Astrocyte (in vitro differentiated cells and primary cell): ENCODE data around the gene CDC20B. TPM values are rescaled to one million over a fixed set of nuclear protein-coding genes. Genes with fewer than 3 reads are reported as not detected.

Experiments used
- DNase-seq: peaks from one replicate; pipeline ENCODE4 v3.0.0-alpha.2; 2010; ENCODE audit warnings: low read depth
- FAIRE-seq: peaks from 2 replicates; lab custom pipeline; 2011; peaks lifted over from hg19 to GRCh38; lab: Jason Lieb, UNC
- H2AFZ ChIP-seq: 2 replicates; pipeline ENCODE4 v1.6.0; 2012; ENCODE audit warnings: low read depth, low read length, inconsistent platforms
- H3K27ac ChIP-seq: 2 replicates; pipeline ENCODE4 v1.5.1; 2011; ENCODE audit warnings: low read depth, low read length, inconsistent platforms
- H3K27me3 ChIP-seq: 2 replicates; pipeline ENCODE4 v1.6.0; 2011; ENCODE audit warnings: low read length, inconsistent platforms; ENCODE audit not compliant: insufficient read depth
- H3K36me3 ChIP-seq: 2 replicates; pipeline ENCODE4 v1.5.1; 2011; ENCODE audit warnings: low read length, inconsistent platforms; ENCODE audit not compliant: insufficient read depth
- H3K4me1 ChIP-seq: 2 replicates; pipeline ENCODE4 v1.5.1; 2011; ENCODE audit warnings: low read length, inconsistent platforms; ENCODE audit not compliant: insufficient read depth
- H3K4me2 ChIP-seq: 2 replicates; pipeline ENCODE4 v1.6.0; 2012; ENCODE audit warnings: low read length, inconsistent platforms
- H3K4me3 ChIP-seq: 2 replicates; pipeline ENCODE4 v1.5.1; 2011; ENCODE audit warnings: low read depth, mild to moderate bottlenecking, low read length, inconsistent platforms; ENCODE audit not compliant: insufficient read depth
- H3K79me2 ChIP-seq: 2 replicates; pipeline ENCODE4 v1.6.0; 2012; ENCODE audit warnings: mild to moderate bottlenecking, low read length, inconsistent platforms; ENCODE audit not compliant: insufficient read depth
- H3K9ac ChIP-seq: 2 replicates; pipeline ENCODE4 v1.6.0; 2012; ENCODE audit warnings: mild to moderate bottlenecking, low read length, inconsistent platforms
- H3K9me3 ChIP-seq: 2 replicates; pipeline ENCODE4 v1.5.1; 2012; ENCODE audit warnings: low read depth, mild to moderate bottlenecking, low read length, inconsistent platforms; ENCODE audit not compliant: insufficient read depth
- H4K20me1 ChIP-seq: 2 replicates; pipeline ENCODE4 v1.6.0; 2012; ENCODE audit warnings: low read length, inconsistent platforms; ENCODE audit not compliant: insufficient read depth
- H3K27ac Mint-ChIP-seq: one replicate; pipeline ENCODE4 v1.8.0; 2021; ENCODE audit warnings: mild to moderate bottlenecking, mixed read lengths; ENCODE audit not compliant: unreplicated experiment
- H3K27me3 Mint-ChIP-seq: one replicate; pipeline ENCODE4 v1.8.0; 2021; ENCODE audit warnings: low read depth, mixed read lengths; ENCODE audit not compliant: unreplicated experiment
- H3K36me3 Mint-ChIP-seq: one replicate; pipeline ENCODE4 v1.8.0; 2021; ENCODE audit warnings: low read depth, mixed read lengths; ENCODE audit not compliant: unreplicated experiment
- H3K4me1 Mint-ChIP-seq: one replicate; pipeline ENCODE4 v1.8.0; 2021; ENCODE audit warnings: low read depth, mixed read lengths; ENCODE audit not compliant: unreplicated experiment
- H3K4me3 Mint-ChIP-seq: one replicate; pipeline ENCODE4 v1.8.0; 2021; ENCODE audit warnings: mild to moderate bottlenecking, moderate library complexity, mixed read lengths; ENCODE audit not compliant: unreplicated experiment
- H3K9me3 Mint-ChIP-seq: one replicate; pipeline ENCODE4 v1.8.0; 2021; ENCODE audit warnings: mild to moderate bottlenecking, mixed read lengths; ENCODE audit not compliant: unreplicated experiment
- EZH2 ChIP-seq: IDR thresholded peaks from 2 replicates; pipeline ENCODE4 v1.6.1; 2012; ENCODE audit warnings: mild to moderate bottlenecking, low read length, inconsistent platforms; ENCODE audit not compliant: insufficient read depth
- total RNA-seq: library from RNA; stranded (reverse); gene quantifications from 2 replicates; pipeline ENCODE4 v1.2.1, GENCODE V29; 2021
- TF ChIP-seq, protein P1 (sequence below): IDR thresholded peaks from 2 replicates; pipeline ENCODE4 v1.5.1; 2011; ENCODE audit warnings: low read depth, mild to moderate bottlenecking, inconsistent platforms, low read length, moderate library complexity; ENCODE audit not compliant: insufficient read depth

Gene CDC20B
- total RNA-seq, 1 donor from 2014 or later = 0.11 TPM

DNA sequence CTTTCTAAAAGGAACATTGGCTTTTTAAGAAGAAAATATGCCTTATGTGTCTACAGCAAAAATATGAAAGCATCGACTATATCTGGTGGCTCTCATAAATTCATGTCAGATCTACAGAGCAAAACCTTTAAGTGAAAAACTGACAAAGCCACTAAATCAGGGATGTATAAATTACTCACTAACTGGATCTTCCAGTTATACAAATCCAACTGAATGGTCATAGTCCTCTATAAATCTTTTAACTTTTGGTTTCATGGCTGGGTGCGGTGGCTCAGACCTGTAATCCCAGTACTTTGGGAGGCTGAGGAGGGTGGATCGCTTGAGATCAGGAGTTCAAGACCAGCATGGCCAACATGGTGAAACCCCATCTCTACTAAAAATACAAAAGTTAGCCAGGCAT is 99.8 kb downstream of the CDC20B start:
- Histone ChIP-seq H3K4me1 (no peaks in the 10 kb centered on the region), H4K20me1 (no peaks in the 10 kb centered on the region), H3K9ac (no peak overlapping the region), H3K36me3 (no peaks in the 10 kb centered on the region), H3K4me2 (no peak overlapping the region), H3K27me3 (no peaks in the 10 kb centered on the region), H3K79me2 (no peaks in the 10 kb centered on the region), H3K4me3 (no peak overlapping the region), H3K27ac (no peak overlapping the region), H2AFZ (no peak overlapping the region), H3K9me3 (no peaks in the 10 kb centered on the region)
- FAIRE-seq (no peak), DNase-seq (no peak)
- peaks cover 2% of the 10 kb centered on the region for H3K27me3 Mint-ChIP-seq
- no peaks in the 10 kb centered on the region for H3K36me3 Mint-ChIP-seq
- TF ChIP-seq, protein P1, sequence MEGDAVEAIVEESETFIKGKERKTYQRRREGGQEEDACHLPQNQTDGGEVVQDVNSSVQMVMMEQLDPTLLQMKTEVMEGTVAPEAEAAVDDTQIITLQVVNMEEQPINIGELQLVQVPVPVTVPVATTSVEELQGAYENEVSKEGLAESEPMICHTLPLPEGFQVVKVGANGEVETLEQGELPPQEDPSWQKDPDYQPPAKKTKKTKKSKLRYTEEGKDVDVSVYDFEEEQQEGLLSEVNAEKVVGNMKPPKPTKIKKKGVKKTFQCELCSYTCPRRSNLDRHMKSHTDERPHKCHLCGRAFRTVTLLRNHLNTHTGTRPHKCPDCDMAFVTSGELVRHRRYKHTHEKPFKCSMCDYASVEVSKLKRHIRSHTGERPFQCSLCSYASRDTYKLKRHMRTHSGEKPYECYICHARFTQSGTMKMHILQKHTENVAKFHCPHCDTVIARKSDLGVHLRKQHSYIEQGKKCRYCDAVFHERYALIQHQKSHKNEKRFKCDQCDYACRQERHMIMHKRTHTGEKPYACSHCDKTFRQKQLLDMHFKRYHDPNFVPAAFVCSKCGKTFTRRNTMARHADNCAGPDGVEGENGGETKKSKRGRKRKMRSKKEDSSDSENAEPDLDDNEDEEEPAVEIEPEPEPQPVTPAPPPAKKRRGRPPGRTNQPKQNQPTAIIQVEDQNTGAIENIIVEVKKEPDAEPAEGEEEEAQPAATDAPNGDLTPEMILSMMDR = no peak
- TF ChIP-seq EZH2 = no peak
- peaks cover 2% of the 10 kb centered on the region for H3K9me3 Mint-ChIP-seq
- H3K4me3 Mint-ChIP-seq = no peak overlapping the region
- no peaks in the 10 kb centered on the region for H3K4me1 Mint-ChIP-seq
- H3K27ac Mint-ChIP-seq = no peak overlapping the region

DNA sequence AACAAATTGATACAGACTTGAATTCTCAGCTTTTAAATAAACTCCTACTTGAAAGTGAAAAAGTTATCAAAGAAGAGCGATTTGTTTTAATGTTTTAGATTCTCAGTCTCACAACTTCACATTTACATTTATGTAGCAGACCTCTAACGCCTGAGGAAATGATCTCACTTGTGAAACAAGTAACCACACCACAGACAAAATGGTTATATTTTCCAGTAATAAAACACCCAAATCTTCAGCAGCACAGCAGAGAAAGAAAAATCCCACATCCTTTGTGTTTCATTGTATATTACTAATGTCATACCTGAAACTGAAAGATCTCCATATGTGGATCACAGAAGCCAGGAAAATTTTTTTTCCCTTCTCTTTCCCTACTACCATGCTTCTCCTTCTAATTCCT is 100.3 kb downstream of the CDC20B start:
- Histone ChIP-seq H3K27ac (no peak overlapping the region), H3K36me3 (no peaks in the 10 kb centered on the region), H3K27me3 (no peaks in the 10 kb centered on the region), H3K4me2 (no peak overlapping the region), H3K79me2 (no peaks in the 10 kb centered on the region), H3K4me1 (no peaks in the 10 kb centered on the region), H4K20me1 (no peaks in the 10 kb centered on the region), H2AFZ (no peak overlapping the region), H3K4me3 (no peak overlapping the region), H3K9me3 (no peaks in the 10 kb centered on the region), H3K9ac (no peak overlapping the region)
- Mint-ChIP-seq H3K4me1 (no peaks in the 10 kb centered on the region), H3K36me3 (no peaks in the 10 kb centered on the region), H3K4me3 (no peak overlapping the region), H3K27me3 (no peaks in the 10 kb centered on the region), H3K27ac (no peak overlapping the region), H3K9me3 (no peaks in the 10 kb centered on the region)
- FAIRE-seq (no peak), DNase-seq (no peak)
- TF ChIP-seq EZH2 = no peak

DNA sequence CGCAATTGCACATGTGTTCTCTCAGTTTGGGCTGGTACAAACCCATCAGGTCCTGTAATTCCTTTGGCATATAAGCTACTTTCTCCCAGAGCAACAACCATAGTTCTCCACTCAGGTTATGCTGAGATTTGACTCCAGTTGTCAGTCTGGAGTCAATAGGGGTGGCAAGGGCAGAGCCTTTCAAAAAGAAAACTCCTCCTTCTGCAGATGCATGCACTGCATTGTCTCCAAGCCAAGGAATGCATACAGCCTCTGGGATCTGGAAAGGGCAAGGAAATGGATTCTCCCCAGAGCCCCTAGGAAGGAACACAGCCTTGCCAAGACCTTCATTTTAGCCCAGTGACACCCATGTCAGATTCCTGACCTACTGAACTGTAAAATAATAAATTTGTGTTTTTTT is 101.6 kb downstream of the CDC20B start:
- Histone ChIP-seq H3K4me3 (no peak overlapping the region), H3K4me1 (no peaks in the 10 kb centered on the region), H3K27ac (no peak overlapping the region), H2AFZ (no peak overlapping the region), H3K4me2 (no peak overlapping the region), H3K9me3 (no peaks in the 10 kb centered on the region), H4K20me1 (no peaks in the 10 kb centered on the region), H3K79me2 (no peaks in the 10 kb centered on the region), H3K36me3 (no peaks in the 10 kb centered on the region), H3K9ac (no peak overlapping the region), H3K27me3 (no peaks in the 10 kb centered on the region)
- H3K36me3 Mint-ChIP-seq = no peaks in the 10 kb centered on the region
- peaks cover 6% of the 10 kb centered on the region for H3K4me1 Mint-ChIP-seq
- H3K27me3 Mint-ChIP-seq = no peaks in the 10 kb centered on the region
- peaks cover under 1% of the 10 kb centered on the region for H3K9me3 Mint-ChIP-seq
- H3K4me3 Mint-ChIP-seq = no peak overlapping the region
- no peak overlapping the region for H3K27ac Mint-ChIP-seq
- FAIRE-seq = peak; percentile 20
- no peak for DNase-seq
- TF ChIP-seq, protein P1 = no peak
- TF ChIP-seq EZH2 = no peak
